GM13977 (cell line): ENCODE measurements around the gene RPS6KA4.

Experiments used
- DNase-seq: peaks from one replicate; pipeline ENCODE4 v3.0.0; 2012; ENCODE audit warnings: low spot score
- in situ Hi-C: fragments of 300-500 bp; cut with MboI; formaldehyde crosslinking; loops from one replicate; pipeline ENCODE4 v1.12.0; 2022; ENCODE audit warnings: low sequenced_read_pairs, low pct_unique_long_range_greater_than_20kb, mixed read lengths, inconsistent platforms; ENCODE audit not compliant: unreplicated experiment
- TF ChIP-seq, protein P1 (sequence below): IDR thresholded peaks from 2 replicates; pipeline ENCODE4 v1.5.1; 2012; ENCODE audit warnings: mild to moderate bottlenecking, control low read depth; ENCODE audit not compliant: insufficient read depth; ENCODE audit errors: extremely low read depth, missing control alignments

Gene RPS6KA4

DNA sequence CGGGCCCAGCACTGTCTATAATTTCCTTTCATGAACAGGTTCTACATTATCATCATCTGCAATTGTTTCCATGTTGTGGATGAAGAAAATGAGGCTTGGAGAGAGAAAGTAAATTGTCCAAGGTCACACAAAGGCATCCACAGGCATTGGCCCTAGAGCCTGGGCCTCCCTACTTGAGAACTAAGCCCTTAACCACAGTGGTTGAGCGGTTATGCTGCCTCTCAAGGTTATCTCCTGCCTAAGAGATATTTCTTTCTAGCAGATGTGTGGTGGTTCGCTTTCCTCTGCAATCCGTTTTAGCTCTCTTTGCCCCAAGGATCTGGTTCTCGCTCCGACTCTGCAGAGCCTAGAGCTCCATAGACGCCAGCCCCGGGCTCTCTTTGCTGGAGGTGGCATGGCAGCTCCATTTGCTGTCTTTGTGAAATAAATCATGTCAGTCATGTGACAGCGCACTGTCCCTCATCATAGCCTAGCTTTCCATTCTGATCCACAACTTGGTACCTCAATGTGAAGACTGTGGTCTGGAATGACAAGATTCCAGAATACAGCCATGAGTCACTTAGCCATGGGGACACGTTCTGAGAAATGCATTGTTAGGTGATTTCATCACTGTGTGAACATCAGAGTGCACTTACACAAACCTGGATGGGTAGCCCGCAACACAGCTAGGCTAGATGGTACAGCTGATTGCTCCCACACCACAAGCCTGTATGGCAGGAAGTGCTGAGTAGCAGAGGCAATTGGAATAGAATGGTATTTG lies 27.2 kb downstream of the RPS6KA4 start:
- TF ChIP-seq, protein P1, sequence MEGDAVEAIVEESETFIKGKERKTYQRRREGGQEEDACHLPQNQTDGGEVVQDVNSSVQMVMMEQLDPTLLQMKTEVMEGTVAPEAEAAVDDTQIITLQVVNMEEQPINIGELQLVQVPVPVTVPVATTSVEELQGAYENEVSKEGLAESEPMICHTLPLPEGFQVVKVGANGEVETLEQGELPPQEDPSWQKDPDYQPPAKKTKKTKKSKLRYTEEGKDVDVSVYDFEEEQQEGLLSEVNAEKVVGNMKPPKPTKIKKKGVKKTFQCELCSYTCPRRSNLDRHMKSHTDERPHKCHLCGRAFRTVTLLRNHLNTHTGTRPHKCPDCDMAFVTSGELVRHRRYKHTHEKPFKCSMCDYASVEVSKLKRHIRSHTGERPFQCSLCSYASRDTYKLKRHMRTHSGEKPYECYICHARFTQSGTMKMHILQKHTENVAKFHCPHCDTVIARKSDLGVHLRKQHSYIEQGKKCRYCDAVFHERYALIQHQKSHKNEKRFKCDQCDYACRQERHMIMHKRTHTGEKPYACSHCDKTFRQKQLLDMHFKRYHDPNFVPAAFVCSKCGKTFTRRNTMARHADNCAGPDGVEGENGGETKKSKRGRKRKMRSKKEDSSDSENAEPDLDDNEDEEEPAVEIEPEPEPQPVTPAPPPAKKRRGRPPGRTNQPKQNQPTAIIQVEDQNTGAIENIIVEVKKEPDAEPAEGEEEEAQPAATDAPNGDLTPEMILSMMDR: no peak
- in situ Hi-C loops: no loop called here
- DNase-seq: no peak

DNA sequence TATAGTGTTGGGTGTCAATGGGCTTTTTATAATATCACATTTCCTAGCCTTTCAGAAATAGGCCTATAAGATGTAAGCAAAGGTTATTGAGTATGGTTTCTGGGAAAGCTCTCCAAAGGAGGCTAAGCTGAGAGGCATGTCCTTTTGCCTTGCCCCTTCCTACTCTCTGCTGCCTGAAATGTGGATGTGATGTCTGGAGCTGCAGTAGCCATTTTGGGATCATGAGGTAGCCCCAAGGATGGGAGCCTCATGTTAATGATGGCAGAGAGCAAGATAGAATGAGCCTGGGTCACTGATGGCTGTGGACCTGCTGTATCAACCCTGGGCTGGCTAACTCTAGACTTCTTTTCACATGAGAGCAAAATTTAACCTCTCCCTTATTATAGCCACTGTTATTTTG lies 29.0 kb downstream of the RPS6KA4 start:
- in situ Hi-C loops: no loop called here
- DNase-seq: no peak
- TF ChIP-seq, protein P1: no peak

DNA sequence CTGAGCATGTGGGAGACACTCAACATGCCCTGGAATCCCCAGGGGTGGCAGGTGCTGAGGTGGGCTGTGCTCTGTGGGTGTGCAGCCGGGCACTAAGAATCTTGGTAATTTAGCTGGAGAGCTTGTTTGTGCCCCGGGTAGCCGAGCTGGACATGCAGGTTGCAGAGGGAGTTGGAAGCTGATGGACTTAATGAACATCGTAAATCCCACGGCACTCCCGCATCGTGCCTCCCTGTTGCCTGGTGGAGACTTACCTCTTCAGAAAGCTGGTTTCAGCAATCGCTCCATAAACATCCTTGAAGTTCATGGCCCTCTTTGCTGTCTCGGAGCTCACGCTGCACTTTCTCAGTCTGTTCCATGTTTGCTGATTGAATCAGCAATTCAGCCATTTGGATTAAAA lies 29.9 kb downstream of the RPS6KA4 start:
- DNase-seq: no peak
- in situ Hi-C loops: no loop called here
- TF ChIP-seq, protein P1: no peak

DNA sequence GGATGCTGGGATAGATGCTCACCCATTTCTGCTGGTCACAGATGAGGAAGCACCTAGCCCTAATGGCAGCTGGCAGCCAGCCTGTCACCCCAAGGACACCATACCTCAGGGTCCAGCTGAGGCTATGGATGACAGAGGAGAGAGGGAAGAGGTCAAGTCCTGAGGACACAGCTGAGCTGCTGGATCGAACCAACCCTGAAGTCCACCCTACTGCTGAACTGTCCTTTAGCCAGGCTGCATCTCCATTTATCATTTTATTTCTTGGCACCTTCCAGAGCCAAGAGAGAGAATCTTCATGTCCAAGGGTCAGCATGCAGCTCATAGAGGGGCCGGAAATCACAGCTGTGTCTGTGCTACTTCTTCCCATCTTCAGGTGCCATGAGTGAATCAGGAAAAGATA lies 30.9 kb downstream of the RPS6KA4 start:
- in situ Hi-C loops: no loop called here
- no peak for DNase-seq

DNA sequence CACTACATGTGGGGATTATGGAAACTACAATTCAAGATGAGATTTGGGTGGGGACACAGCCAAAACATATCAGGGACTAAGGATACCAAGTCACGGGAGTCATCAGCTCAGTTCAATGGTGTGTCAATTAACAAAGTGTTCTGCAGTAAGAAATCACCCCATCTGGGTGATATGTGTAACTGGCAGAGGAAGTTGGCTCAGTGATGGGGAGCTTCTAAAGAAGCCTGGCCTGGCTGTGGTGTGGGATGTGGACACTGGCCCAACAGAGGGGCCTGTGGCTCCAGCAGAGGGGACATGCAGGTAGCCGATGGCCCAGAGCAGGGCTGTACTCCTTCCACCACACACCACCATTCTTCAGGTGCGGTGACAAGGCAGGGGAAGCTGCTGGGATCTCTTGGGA lies 31.6 kb downstream of the RPS6KA4 start:
- TF ChIP-seq, protein P1: no peak
- in situ Hi-C loops: no loop called here
- DNase-seq: no peak

More for the DNA sequence above, 30.9 kb downstream of the RPS6KA4 start:
- TF ChIP-seq, protein P1: no peak

DNA sequence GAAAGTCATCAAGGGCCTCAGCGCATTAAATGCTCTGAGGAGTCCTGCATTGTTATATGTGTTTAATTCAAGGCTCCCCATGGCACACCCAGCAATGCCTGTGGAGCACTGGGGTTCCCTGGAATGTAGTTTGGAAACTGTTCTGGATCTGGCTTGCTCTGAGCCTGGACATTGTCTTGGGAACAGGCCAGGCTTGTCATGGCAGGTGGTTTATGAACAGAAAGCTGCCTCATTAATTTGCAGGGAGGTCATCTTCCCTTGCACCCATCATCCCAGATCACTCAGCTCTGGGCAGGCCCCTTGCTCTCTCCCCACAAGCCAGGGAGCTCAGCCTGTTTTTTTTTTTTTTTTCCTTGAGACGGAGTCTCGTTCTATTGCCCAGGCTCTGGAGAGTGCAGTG lies 32.9 kb downstream of the RPS6KA4 start:
- TF ChIP-seq, protein P1: no peak
- DNase-seq: no peak
- in situ Hi-C loops: no loop called here
